ENCODE results near the gene SCN5A. TPM values are rescaled to one million over a fixed set of nuclear protein-coding genes. Genes with fewer than 3 reads are reported as not detected.

Gene SCN5A
- total and polyA plus RNA-seq, 2 experiments from 2014 or later, result 10.2 to 10.6 TPM

- TF ChIP-seq NANOG (IDR thresholded peaks at IDR 0.05; ENCODE audit: borderline replicate concordance), result no peak
- TF ChIP-seq POLR2AphosphoS5 (IDR thresholded peaks at IDR 0.05; ENCODE audit: low read depth), result no peak
- no peak for TF ChIP-seq ZNF331 (CRISPR knock-in tag; IDR thresholded peaks at IDR 0.05; ENCODE audit: low read depth)
- no peak for TF ChIP-seq REST (IDR thresholded peaks at IDR 0.05; ENCODE audit: unreplicated experiment)
- TF ChIP-seq STAT1 (IDR thresholded peaks at IDR 0.05; ENCODE audit: unreplicated experiment), result no peak
- TF ChIP-seq CREB1 (CRISPR knock-in tag; IDR thresholded peaks at IDR 0.05; ENCODE audit: low read depth), result no peak
- no peak for TF ChIP-seq CTCF (conservative IDR thresholded peaks at IDR 0.05; ENCODE audit: low read depth in 2 of 2)
- TF ChIP-seq JUNB (IDR thresholded peaks at IDR 0.05; ENCODE audit: unreplicated experiment), result no peak
These were observed 29.3 kb downstream of the SCN5A start (continued) for GRCh38 chr3:38620236-38620635.

GRCh38 chr3:38618343-38618742, 31.1 kb downstream of the SCN5A start:
- Mint-ChIP-seq H3K4me3 (no peak overlapping the region), H3K27me3 (ENCODE audit: insufficient read depth, low read depth, poor library complexity) (peaks cover 3% of the 10 kb centered on the region), H3K27ac (no peak overlapping the region), H3K4me1 (peaks cover 15% of the 10 kb centered on the region), H3K36me3 (ENCODE audit: low read depth) (peaks cover 3% of the 10 kb centered on the region; the same call in 2 of the 3 replicates), H3K9me3 (no peaks in the 10 kb centered on the region)
- no peak overlapping the region for H2AFZ ChIP-seq
- no peaks in the 10 kb centered on the region for H3K27me3 ChIP-seq (ENCODE audit: insufficient read depth)
- DNase-seq (ENCODE audit: low spot score) (no peak), ATAC-seq (no peak)
- H3F3A ChIP-seq (replicated peaks; ENCODE audit: low read depth), result no peaks in the 10 kb centered on the region
- H3K27ac ChIP-seq (ENCODE audit: low read depth), result no peak overlapping the region
- H3K36me3 ChIP-seq (ENCODE audit: insufficient read depth), result no peaks in the 10 kb centered on the region
- 0 out of 2 replicates have a peak, but pooled peaks cover 2% of the 10 kb centered on the region for H3K9me2 ChIP-seq (ENCODE audit: insufficient read depth)
- H4K20me1 ChIP-seq (replicated peaks; ENCODE audit: insufficient read depth), result no peaks in the 10 kb centered on the region
- no peak overlapping the region for H3K4me2 ChIP-seq
- no peaks in the 10 kb centered on the region for H3K4me1 ChIP-seq (ENCODE audit: insufficient read depth)
- H3K79me2 ChIP-seq (replicated peaks; ENCODE audit: insufficient read depth), result no peaks in the 10 kb centered on the region
- no peak overlapping the region for H3K4me3 ChIP-seq
- no peak for TF ChIP-seq CTCF (conservative IDR thresholded peaks at IDR 0.05; ENCODE audit: low read depth in 2 of 2)
- TF ChIP-seq ZNF462 (CRISPR knock-in tag; IDR thresholded peaks at IDR 0.05), result no peak
- no peak for TF ChIP-seq EZH2phosphoT487 (IDR thresholded peaks at IDR 0.05; ENCODE audit: unreplicated experiment)
- no peak for TF ChIP-seq ZNF331 (CRISPR knock-in tag; IDR thresholded peaks at IDR 0.05; ENCODE audit: low read depth)
- TF ChIP-seq STAT1 (IDR thresholded peaks at IDR 0.05; ENCODE audit: unreplicated experiment), result no peak
